GM10248 (cell line): Measurements from ENCODE around the gene CFTR.
"Not testable (repeated sequence)": the region's sequence is repeated elsewhere in the genome, so short reads cannot be mapped to it uniquely, and the experiment has no call there.

Experiments
- CTCF ChIA-PET: fragments of 300-600 bp; sonication (Branson Sonifier 250); formaldehyde crosslinking; extraction: SDS; loops from one replicate; lab custom pipeline; 2021; ENCODE audit warnings: antibody characterized with exemption; lab: Yijun Ruan, JAX
- POLR2A ChIA-PET: fragments of 350-650 bp; sonication (Branson Sonifier 250); formaldehyde crosslinking; extraction: SDS; loops from one replicate; lab custom pipeline; 2020; ENCODE audit warnings: antibody characterized with exemption; lab: Yijun Ruan, JAX
- DNase-seq: peaks from one replicate; pipeline ENCODE4 v3.0.0; 2012; ENCODE audit errors: extremely low spot score
- TF ChIP-seq, protein P1 (sequence below): IDR thresholded peaks from 2 replicates; pipeline ENCODE4 v1.5.1; 2012; ENCODE audit warnings: mild to moderate bottlenecking, low read depth; ENCODE audit errors: extremely low read depth, missing control alignments, control extremely low read depth

CFTR gene

DNA sequence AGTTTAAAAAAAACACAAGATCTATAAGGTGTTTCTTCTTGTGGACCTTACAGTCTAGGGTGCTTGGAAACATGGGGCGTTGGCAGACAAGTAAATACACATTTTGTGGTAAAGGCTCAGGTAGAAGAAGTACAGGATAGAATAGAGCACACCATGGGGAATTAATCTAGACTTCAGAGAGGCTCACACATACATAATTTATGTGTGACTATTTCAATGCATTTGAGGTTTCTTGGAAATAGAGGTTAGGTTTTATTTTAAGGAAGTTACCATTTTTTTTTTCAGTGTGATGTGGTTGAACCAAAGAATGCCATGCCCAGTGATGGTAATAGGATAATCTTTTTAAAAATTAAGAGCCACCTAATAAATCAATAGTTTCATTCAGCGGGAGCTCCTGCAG lies 12.8 kb downstream of the CFTR start:
- TF ChIP-seq, protein P1, sequence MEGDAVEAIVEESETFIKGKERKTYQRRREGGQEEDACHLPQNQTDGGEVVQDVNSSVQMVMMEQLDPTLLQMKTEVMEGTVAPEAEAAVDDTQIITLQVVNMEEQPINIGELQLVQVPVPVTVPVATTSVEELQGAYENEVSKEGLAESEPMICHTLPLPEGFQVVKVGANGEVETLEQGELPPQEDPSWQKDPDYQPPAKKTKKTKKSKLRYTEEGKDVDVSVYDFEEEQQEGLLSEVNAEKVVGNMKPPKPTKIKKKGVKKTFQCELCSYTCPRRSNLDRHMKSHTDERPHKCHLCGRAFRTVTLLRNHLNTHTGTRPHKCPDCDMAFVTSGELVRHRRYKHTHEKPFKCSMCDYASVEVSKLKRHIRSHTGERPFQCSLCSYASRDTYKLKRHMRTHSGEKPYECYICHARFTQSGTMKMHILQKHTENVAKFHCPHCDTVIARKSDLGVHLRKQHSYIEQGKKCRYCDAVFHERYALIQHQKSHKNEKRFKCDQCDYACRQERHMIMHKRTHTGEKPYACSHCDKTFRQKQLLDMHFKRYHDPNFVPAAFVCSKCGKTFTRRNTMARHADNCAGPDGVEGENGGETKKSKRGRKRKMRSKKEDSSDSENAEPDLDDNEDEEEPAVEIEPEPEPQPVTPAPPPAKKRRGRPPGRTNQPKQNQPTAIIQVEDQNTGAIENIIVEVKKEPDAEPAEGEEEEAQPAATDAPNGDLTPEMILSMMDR = no peak
- POLR2A ChIA-PET = no interaction called here
- DNase-seq = no peak
- CTCF ChIA-PET = no interaction called here

DNA sequence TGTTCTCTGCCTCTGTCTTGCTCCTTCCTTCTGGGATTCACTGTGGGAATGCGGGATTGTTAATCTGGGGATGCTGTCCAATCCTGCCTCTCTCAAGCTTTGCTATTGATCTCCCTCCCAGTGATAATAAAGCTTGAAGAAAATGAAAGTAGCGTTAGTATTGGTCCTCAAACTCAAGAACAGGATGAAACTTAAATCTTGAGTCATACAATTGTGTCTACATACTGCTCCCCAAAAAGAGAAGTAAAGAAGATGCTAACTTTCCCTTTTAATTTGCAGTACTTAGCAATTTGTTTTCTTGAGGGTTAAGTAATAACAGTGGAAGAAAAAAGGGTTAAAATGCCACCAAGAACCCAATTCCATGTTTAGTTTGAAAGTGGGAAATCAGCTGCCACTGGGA lies 13.6 kb downstream of the CFTR start:
- no peak for DNase-seq
- ChIA-PET POLR2A (no interaction called here), CTCF (no interaction called here)
- TF ChIP-seq, protein P1 = no peak

DNA sequence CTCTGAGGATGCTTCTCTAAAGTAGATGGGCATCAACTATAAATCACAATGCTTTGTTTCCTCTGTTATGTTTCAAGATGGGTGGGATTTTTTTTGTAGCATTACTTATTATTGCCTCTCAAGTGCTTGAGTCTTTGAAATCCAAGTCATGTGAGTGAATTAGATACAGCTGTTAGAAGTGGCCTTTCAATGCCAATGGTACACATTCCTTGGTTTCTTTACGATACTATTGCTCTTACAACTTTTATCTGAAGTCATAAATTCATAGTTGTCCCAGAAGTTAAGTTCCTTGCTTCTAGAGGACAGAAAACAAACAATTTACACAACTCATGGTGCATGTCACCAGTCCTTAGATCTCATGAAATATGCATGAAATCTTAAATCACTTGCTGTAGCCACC lies 15.5 kb downstream of the CFTR start:
- TF ChIP-seq, protein P1 = no peak
- no peak for DNase-seq
- POLR2A ChIA-PET = no interaction called here
- CTCF ChIA-PET = interaction anchor here (1.2 kb wide), 1 partner anchor 36 kb away, joined by 3 read pairs; no protein-coding TSS in a partner anchor

DNA sequence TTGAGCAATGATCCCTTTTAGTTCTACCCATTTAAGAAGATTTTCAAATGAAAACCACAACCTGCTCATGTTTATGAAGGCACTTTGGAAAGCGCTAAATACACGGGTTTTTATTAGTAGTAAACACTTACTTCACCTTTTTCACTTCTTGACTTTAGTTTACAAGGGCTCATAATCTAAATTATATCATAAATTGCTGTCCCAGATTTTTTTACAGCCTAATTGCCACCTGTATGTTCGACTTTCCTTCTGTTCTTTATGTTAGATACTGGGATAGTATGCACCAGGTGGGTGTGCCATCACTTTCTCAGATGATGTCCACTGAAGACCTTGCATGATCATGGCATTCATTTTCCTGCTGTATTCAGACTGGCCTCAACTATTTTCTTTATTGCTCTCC lies 22.5 kb downstream of the CFTR start:
- no peak for DNase-seq
- TF ChIP-seq, protein P1 = no peak
- ChIA-PET CTCF (no interaction called here), POLR2A (no interaction called here)

DNA sequence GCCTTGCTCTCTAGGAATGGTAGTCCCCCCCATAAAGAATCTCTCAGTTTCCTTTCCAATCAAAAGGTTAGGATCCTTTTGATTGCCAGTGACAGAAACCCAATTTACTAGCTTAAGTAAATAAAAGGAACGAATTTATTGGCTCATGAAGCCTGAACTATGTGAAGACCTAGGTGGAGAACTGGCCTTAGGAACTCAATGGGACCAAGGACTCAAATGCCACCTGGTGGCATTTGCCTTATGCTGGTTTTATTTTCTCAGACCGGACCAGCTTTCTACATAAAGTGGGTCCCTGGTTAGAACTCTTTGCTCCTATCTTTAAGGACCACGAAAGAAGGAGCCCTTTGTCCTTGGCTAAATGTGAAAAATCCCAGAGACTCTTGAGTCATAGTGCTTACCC lies 25.4 kb downstream of the CFTR start:
- CTCF ChIA-PET = interaction anchor here (1.3 to 2.4 kb wide), 2 partner anchors 20 to 46 kb away, joined by 4 to 9 read pairs; no protein-coding TSS in a partner anchor
- TF ChIP-seq, protein P1 = no peak
- POLR2A ChIA-PET = no interaction called here
- DNase-seq = no peak

DNA sequence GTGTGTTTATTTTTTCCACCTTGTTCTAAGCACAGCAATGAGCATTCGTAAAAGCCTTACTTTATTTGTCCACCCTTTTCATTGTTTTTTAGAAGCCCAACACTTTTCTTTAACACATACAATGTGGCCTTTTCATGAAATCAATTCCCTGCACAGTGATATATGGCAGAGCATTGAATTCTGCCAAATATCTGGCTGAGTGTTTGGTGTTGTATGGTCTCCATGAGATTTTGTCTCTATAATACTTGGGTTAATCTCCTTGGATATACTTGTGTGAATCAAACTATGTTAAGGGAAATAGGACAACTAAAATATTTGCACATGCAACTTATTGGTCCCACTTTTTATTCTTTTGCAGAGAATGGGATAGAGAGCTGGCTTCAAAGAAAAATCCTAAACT lies 28.9 kb downstream of the CFTR start:
- ChIA-PET CTCF (no interaction called here), POLR2A (no interaction called here)
- no peak for DNase-seq
- TF ChIP-seq, protein P1 = no peak

DNA sequence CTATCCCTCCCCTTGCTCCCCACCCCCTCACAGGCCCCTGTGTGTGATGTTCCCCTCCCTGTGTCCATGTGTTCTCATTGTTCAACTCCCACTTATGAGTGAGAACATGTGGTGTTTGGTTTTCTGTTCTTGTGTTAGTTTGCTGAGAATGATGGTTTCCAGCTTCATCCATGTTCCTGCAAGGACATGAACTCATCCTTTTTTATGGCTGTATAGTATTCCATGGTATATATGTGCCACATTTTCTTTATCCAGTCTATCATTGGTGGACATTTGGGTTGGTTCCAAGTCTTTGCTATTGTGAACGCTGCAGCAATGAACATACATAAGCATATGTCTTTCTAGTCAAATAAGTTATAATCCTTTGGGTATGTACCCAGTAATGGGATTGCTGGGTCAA lies 37.4 kb downstream of the CFTR start:
- CTCF ChIA-PET, POLR2A ChIA-PET, DNase-seq: not testable (repeated sequence)
